Endodermal cell (in vitro differentiated cells): ENCODE results near the gene CFAP46. TPM values are rescaled to one million over a fixed set of nuclear protein-coding genes. Genes with fewer than 3 reads are reported as not detected.

ENCODE experiments used
- DNase-seq: peaks from one replicate; pipeline ENCODE4 v3.0.0-alpha.2; 2017
- H3K27ac ChIP-seq: 2 replicates; pipeline ENCODE4 v1.5.1; 2013; ENCODE audit warnings: mild to moderate bottlenecking, low read depth, low read length, moderate library complexity
- H3K27me3 ChIP-seq: 2 replicates; pipeline ENCODE4 v1.6.1; 2013; ENCODE audit warnings: mild to moderate bottlenecking, low read length, moderate library complexity; ENCODE audit not compliant: insufficient read depth, control insufficient read depth, poor library complexity, severe bottlenecking
- H3K36me3 ChIP-seq: 2 replicates; pipeline ENCODE4 v1.7.0; 2013; ENCODE audit warnings: mild to moderate bottlenecking, low read length, moderate library complexity; ENCODE audit not compliant: control insufficient read depth, insufficient read depth
- H3K4me1 ChIP-seq: one replicate; pipeline ENCODE4 v1.7.0; 2013; ENCODE audit warnings: low read length; ENCODE audit not compliant: control insufficient read depth, insufficient read depth
- H3K4me3 ChIP-seq: 2 replicates; pipeline ENCODE4 v1.5.1; 2013; ENCODE audit warnings: mild to moderate bottlenecking, low read length, moderate library complexity
- H3K9ac ChIP-seq: 2 replicates; pipeline ENCODE4 v1.6.1; 2013; ENCODE audit warnings: mild to moderate bottlenecking, low read length, moderate library complexity; ENCODE audit not compliant: poor library complexity, severe bottlenecking; ENCODE audit errors: extremely low read depth
- H3K9me3 ChIP-seq: 2 replicates; pipeline ENCODE4 v1.6.1; 2013; ENCODE audit warnings: mild to moderate bottlenecking, low read length, moderate library complexity; ENCODE audit not compliant: control insufficient read depth
- H3K27ac Mint-ChIP-seq: 2 replicates; pipeline ENCODE4 v1.8.0; 2020; ENCODE audit warnings: mixed read lengths
- H3K27me3 Mint-ChIP-seq: 2 replicates; pipeline ENCODE4 v1.8.0; 2021; ENCODE audit warnings: mild to moderate bottlenecking, mixed read lengths; ENCODE audit not compliant: insufficient read depth
- H3K36me3 Mint-ChIP-seq: 2 replicates; pipeline ENCODE4 v1.8.0; 2020; ENCODE audit warnings: low read depth, mixed read lengths
- H3K4me1 Mint-ChIP-seq: 2 replicates; pipeline ENCODE4 v1.8.0; 2020; ENCODE audit warnings: mixed read lengths
- H3K4me3 Mint-ChIP-seq: 2 replicates; pipeline ENCODE4 v1.8.0; 2020; ENCODE audit warnings: mild to moderate bottlenecking, moderate library complexity, mixed read lengths
- H3K9me3 Mint-ChIP-seq: 2 replicates; pipeline ENCODE4 v1.8.0; 2020; ENCODE audit warnings: mild to moderate bottlenecking, mixed read lengths
- WGBS, 2 experiments: methylation state at CpG; one replicate each; pipeline versions ENCODE4 v1.1.5 to v1.1.7; 2013; ENCODE audit warnings: missing lambda C conversion rate in 2 of 2, mixed read lengths in 1 of 2; ENCODE audit not compliant: insufficient coverage in 1 of 2, insufficient read length in 1 of 2; 5-methylcytosine and 5-hydroxymethylcytosine counted together
- total RNA-seq, 2 donors: library from RNA; stranded (reverse); fragmentation: NEBNext Ultra II Directional in 1 of 2; extraction: Animal tissue kit (Norgen Biotek cat#: 25700) in 1 of 2; gene quantifications; 2 replicates in 1 of 2; 3 replicates in 1 of 2; pipeline ENCODE4 v1.2.1, GENCODE V29; 2021
- TF ChIP-seq, protein P1 (sequence below): fragments of 200-600 bp; sonication (generic); conservative IDR thresholded peaks from 2 replicates; pipeline ENCODE4 v1.5.0; 2021; ENCODE audit warnings: antibody characterized with exemption, mild to moderate bottlenecking

Gene CFAP46
- total RNA-seq, 2 donors from 2014 or later, result 9.9 to 10.5 TPM

GRCh38 chr10:132810807-132811700 lies 131.3 kb downstream of the CFAP46 start:
- H3K4me1 ChIP-seq, result no peaks in the 10 kb centered on the region
- H3K4me1 Mint-ChIP-seq, result no peaks in the 10 kb centered on the region
- 87 to 88% methylated on average over 24 to 33 of the region's 33 CpGs for WGBS, 2 experiments
- no peaks in the 10 kb centered on the region for H3K36me3 Mint-ChIP-seq
- no peaks in the 10 kb centered on the region for H3K9me3 ChIP-seq
- H3K36me3 ChIP-seq, result no peaks in the 10 kb centered on the region
- H3K27ac Mint-ChIP-seq, result no peak overlapping the region
- no peaks in the 10 kb centered on the region for H3K9me3 Mint-ChIP-seq
- TF ChIP-seq, protein P1, sequence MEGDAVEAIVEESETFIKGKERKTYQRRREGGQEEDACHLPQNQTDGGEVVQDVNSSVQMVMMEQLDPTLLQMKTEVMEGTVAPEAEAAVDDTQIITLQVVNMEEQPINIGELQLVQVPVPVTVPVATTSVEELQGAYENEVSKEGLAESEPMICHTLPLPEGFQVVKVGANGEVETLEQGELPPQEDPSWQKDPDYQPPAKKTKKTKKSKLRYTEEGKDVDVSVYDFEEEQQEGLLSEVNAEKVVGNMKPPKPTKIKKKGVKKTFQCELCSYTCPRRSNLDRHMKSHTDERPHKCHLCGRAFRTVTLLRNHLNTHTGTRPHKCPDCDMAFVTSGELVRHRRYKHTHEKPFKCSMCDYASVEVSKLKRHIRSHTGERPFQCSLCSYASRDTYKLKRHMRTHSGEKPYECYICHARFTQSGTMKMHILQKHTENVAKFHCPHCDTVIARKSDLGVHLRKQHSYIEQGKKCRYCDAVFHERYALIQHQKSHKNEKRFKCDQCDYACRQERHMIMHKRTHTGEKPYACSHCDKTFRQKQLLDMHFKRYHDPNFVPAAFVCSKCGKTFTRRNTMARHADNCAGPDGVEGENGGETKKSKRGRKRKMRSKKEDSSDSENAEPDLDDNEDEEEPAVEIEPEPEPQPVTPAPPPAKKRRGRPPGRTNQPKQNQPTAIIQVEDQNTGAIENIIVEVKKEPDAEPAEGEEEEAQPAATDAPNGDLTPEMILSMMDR, result no peak
- no peaks in the 10 kb centered on the region for H3K27me3 ChIP-seq
- no peak overlapping the region for H3K4me3 ChIP-seq
- no peak for DNase-seq
- H3K4me3 Mint-ChIP-seq, result no peak overlapping the region
- no peak overlapping the region for H3K27ac ChIP-seq
- H3K27me3 Mint-ChIP-seq, result no peaks in the 10 kb centered on the region
- no peak overlapping the region for H3K9ac ChIP-seq

- H3K36me3 Mint-ChIP-seq, result no peaks in the 10 kb centered on the region
- H3K27me3 Mint-ChIP-seq, result no peaks in the 10 kb centered on the region
- H3K9ac ChIP-seq, result no peak overlapping the region
- no peaks in the 10 kb centered on the region for H3K9me3 ChIP-seq
- no peak overlapping the region for H3K27ac Mint-ChIP-seq
- WGBS, 2 experiments, result 89 to 93% methylated on average over 34 to 39 of the region's 39 CpGs
- no peak overlapping the region for H3K4me3 ChIP-seq
- H3K9me3 Mint-ChIP-seq, result no peaks in the 10 kb centered on the region
- H3K27ac ChIP-seq, result no peak overlapping the region
- no peaks in the 10 kb centered on the region for H3K4me1 Mint-ChIP-seq
- DNase-seq, result peak; percentile 40
- no peak overlapping the region for H3K4me3 Mint-ChIP-seq
- H3K36me3 ChIP-seq, result no peaks in the 10 kb centered on the region
- no peaks in the 10 kb centered on the region for H3K27me3 ChIP-seq
- TF ChIP-seq, protein P1, result no peak
- H3K4me1 ChIP-seq, result no peaks in the 10 kb centered on the region
These were observed 132.1 kb downstream of the CFAP46 start for GRCh38 chr10:132810141-132810806.

GRCh38 chr10:132809232-132810140 lies 132.9 kb downstream of the CFAP46 start:
- Histone ChIP-seq H3K9ac (no peak overlapping the region), H3K4me1 (no peaks in the 10 kb centered on the region), H3K27ac (no peak overlapping the region), H3K36me3 (no peaks in the 10 kb centered on the region), H3K9me3 (no peaks in the 10 kb centered on the region), H3K27me3 (no peaks in the 10 kb centered on the region), H3K4me3 (no peak overlapping the region)
- Mint-ChIP-seq H3K27ac (no peak overlapping the region), H3K4me3 (no peak overlapping the region), H3K27me3 (no peaks in the 10 kb centered on the region), H3K9me3 (no peaks in the 10 kb centered on the region), H3K4me1 (no peaks in the 10 kb centered on the region), H3K36me3 (no peaks in the 10 kb centered on the region)
- TF ChIP-seq, protein P1, result peak; percentile 13
- 92% methylated on average over 25 to 38 of the region's 38 CpGs for WGBS, 2 experiments
- DNase-seq, result peak; percentile 37
